HFFc6 (cell line): ENCODE measurements around the gene TDRD12. TPM values are rescaled to one million over a fixed set of nuclear protein-coding genes. Genes with fewer than 3 reads are reported as not detected.

Experiments used
- DNase-seq: peaks from one replicate; pipeline ENCODE4 v3.0.0-alpha.2; 2018
- H3K27ac Mint-ChIP-seq: 2 replicates; pipeline ENCODE4 v1.8.0; 2020; ENCODE audit warnings: mild to moderate bottlenecking, mixed read lengths
- H3K27me3 Mint-ChIP-seq: 2 replicates; pipeline ENCODE4 v1.8.0; 2021; ENCODE audit warnings: mild to moderate bottlenecking, moderate library complexity, mixed read lengths; ENCODE audit not compliant: insufficient read depth
- H3K36me3 Mint-ChIP-seq: 2 replicates; pipeline ENCODE4 v1.8.0; 2021; ENCODE audit warnings: low read depth, mixed read lengths
- H3K4me1 Mint-ChIP-seq: 2 replicates; pipeline ENCODE4 v1.8.0; 2020; ENCODE audit warnings: low read depth, mixed read lengths
- H3K4me3 Mint-ChIP-seq: 2 replicates; pipeline ENCODE4 v1.8.0; 2020; ENCODE audit warnings: mild to moderate bottlenecking, moderate library complexity, mixed read lengths
- H3K9me3 Mint-ChIP-seq: 2 replicates; pipeline ENCODE4 v1.8.0; 2020; ENCODE audit warnings: mild to moderate bottlenecking, mixed read lengths
- CTCF ChIP-seq: fragments of 200-600 bp; sonication (generic); IDR thresholded peaks from 2 replicates; pipeline ENCODE4 v1.5.0; 2021; ENCODE audit warnings: antibody characterized with exemption, mild to moderate bottlenecking
- total RNA-seq, 6 experiments: library from RNA; stranded (reverse); fragmentation: NEBNext Ultra II Directional; extraction: Animal tissue kit (Norgen Biotek cat#: 25700); gene quantifications; 2 replicates in 1 of 6; 3 replicates in 5 of 6; pipeline ENCODE4 v1.2.3, GENCODE V29; 2021

TDRD12 gene
- total RNA-seq, 6 experiments from 2014 or later = 0.07 to 0.31 (median 0.18) TPM; not detected in 1

GRCh38 chr19:32861596-32861995, 142.0 kb downstream of the TDRD12 start:
- Mint-ChIP-seq H3K27ac (no peak overlapping the region), H3K4me1 (no peaks in the 10 kb centered on the region), H3K27me3 (peaks cover 13% of the 10 kb centered on the region), H3K9me3 (no peaks in the 10 kb centered on the region), H3K36me3 (no peaks in the 10 kb centered on the region), H3K4me3 (no peak overlapping the region)
- no peak for TF ChIP-seq CTCF
- no peak for DNase-seq

GRCh38 chr19:32862173-32862572, 142.6 kb downstream of the TDRD12 start:
- H3K4me1 Mint-ChIP-seq = no peaks in the 10 kb centered on the region
- H3K9me3 Mint-ChIP-seq = no peaks in the 10 kb centered on the region
- no peak for DNase-seq
- H3K36me3 Mint-ChIP-seq = no peaks in the 10 kb centered on the region
- H3K27me3 Mint-ChIP-seq = peaks cover 17% of the 10 kb centered on the region
- H3K4me3 Mint-ChIP-seq = no peak overlapping the region
- no peak overlapping the region for H3K27ac Mint-ChIP-seq
- no peak for TF ChIP-seq CTCF

GRCh38 chr19:32862741-32863140, 143.2 kb downstream of the TDRD12 start:
- no peaks in the 10 kb centered on the region for H3K4me1 Mint-ChIP-seq
- TF ChIP-seq CTCF = no peak
- no peak overlapping the region for H3K27ac Mint-ChIP-seq
- H3K9me3 Mint-ChIP-seq = no peaks in the 10 kb centered on the region
- H3K36me3 Mint-ChIP-seq = no peaks in the 10 kb centered on the region
- H3K4me3 Mint-ChIP-seq = no peak overlapping the region
- H3K27me3 Mint-ChIP-seq = peaks cover 17% of the 10 kb centered on the region
- no peak for DNase-seq

GRCh38 chr19:32863301-32863700, 143.7 kb downstream of the TDRD12 start:
- DNase-seq = no peak
- no peaks in the 10 kb centered on the region for H3K4me1 Mint-ChIP-seq
- no peaks in the 10 kb centered on the region for H3K9me3 Mint-ChIP-seq
- TF ChIP-seq CTCF = no peak
- no peak overlapping the region for H3K27ac Mint-ChIP-seq
- no peak overlapping the region for H3K4me3 Mint-ChIP-seq
- H3K36me3 Mint-ChIP-seq = no peaks in the 10 kb centered on the region
- peaks cover 17% of the 10 kb centered on the region for H3K27me3 Mint-ChIP-seq

- TF ChIP-seq CTCF = no peak
- Mint-ChIP-seq H3K27me3 (peaks cover 15% of the 10 kb centered on the region), H3K4me3 (no peak overlapping the region), H3K4me1 (no peaks in the 10 kb centered on the region), H3K27ac (no peak overlapping the region), H3K36me3 (no peaks in the 10 kb centered on the region), H3K9me3 (no peaks in the 10 kb centered on the region)
- no peak for DNase-seq
These were observed 144.3 kb downstream of the TDRD12 start for GRCh38 chr19:32863841-32864240.
